OCI-LY7 (cell line): Measurements from ENCODE around the gene SLC10A3.

Source experiments
- EZH2phosphoT487 ChIP-seq: fragments of 200-600 bp; sonication (generic); IDR thresholded peaks from 2 replicates; pipeline ENCODE4 v1.6.1; 2018; ENCODE audit warnings: low read depth, borderline replicate concordance, mild to moderate bottlenecking, mixed run types, antibody characterized with exemption, low read length, moderate library complexity, mixed read lengths
- TF ChIP-seq, protein P1 (sequence below): fragments of 200-600 bp; sonication (generic); conservative IDR thresholded peaks from 2 replicates; pipeline ENCODE4 v1.5.1; 2014; ENCODE audit warnings: mild to moderate bottlenecking, antibody characterized with exemption, low read length, moderate library complexity, mixed read lengths

DNA sequence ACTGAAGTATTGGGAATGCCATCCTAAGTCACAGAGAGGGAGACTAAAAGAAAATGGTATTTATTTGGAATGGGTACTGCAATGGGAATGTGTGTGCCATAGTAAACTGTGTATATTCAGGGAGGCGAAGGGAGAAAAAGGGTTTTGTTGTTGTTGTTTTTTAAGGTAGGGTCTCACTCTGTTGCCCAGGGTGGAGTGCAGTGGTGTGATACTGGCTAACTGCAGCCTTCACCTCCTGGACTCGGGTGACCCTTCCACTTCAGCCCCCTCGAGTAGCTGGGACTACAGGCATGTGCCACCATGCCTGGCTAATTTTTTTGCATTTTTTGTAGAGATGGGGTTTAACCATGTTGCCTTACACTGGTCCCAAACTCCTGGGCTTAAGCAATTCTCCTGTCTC, 4.3 kb upstream of the SLC10A3 start:
- TF ChIP-seq, protein P1, sequence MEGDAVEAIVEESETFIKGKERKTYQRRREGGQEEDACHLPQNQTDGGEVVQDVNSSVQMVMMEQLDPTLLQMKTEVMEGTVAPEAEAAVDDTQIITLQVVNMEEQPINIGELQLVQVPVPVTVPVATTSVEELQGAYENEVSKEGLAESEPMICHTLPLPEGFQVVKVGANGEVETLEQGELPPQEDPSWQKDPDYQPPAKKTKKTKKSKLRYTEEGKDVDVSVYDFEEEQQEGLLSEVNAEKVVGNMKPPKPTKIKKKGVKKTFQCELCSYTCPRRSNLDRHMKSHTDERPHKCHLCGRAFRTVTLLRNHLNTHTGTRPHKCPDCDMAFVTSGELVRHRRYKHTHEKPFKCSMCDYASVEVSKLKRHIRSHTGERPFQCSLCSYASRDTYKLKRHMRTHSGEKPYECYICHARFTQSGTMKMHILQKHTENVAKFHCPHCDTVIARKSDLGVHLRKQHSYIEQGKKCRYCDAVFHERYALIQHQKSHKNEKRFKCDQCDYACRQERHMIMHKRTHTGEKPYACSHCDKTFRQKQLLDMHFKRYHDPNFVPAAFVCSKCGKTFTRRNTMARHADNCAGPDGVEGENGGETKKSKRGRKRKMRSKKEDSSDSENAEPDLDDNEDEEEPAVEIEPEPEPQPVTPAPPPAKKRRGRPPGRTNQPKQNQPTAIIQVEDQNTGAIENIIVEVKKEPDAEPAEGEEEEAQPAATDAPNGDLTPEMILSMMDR: no peak
- TF ChIP-seq EZH2phosphoT487: no peak
